Measurements from ENCODE around the gene PRELID1.
"Not testable (repeated sequence)": the region's sequence is repeated elsewhere in the genome, so short reads cannot be mapped to it uniquely, and the experiment has no call there.

The PRELID1 gene

DNA sequence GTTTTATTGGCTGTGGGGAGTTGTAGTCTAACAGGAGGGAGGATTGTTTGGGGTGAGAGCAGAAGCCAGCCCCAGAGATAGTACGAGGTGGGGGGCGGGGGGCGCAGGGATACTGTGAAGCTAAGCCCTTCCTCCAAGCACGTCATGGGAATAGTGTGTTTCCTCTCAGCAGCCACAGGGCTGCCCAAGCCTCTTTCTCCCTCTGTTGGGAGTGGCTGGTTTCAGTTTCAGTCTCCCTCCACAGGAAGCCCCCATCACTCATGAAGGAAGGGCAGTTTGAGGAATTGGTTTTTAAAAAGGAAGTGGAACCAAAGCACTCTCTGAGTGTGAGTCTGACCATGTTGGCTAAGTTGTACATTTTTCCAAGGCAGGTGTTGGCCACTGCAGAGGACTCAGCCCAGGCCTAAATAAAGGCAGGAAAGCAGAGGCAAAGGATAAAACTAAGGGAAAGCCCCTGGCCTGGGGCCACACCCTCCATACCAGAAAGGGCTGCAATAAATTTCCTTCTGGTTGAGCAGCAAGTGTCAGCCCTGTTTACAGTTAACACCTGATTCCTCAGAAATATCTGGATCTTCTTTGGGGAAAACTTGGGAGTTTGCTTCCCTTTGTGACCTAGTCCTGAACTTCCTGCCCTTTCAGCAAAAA lies 3.2 kb upstream of the PRELID1 start:
- DNase-seq = no peak

DNA sequence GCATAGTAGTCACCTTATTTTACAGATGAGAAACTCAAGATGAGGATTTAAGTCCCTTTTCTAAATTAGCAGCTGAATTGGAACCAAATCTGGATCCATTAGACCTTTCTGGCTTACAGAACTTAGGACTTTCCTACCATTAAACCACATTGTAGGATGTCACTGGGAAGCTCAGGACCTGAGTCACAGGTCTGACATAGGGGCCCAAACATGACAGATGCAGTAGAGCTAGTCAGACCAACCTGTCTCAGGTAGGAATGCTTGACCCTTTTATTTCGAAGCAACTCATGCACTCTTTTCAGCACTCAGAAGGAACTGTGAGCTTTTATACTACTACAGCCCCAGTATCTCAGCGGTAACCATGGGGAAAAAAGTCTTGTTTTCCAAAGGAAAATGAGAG lies 2.6 kb upstream of the PRELID1 start:
- DNase-seq = no peak

- DNase-seq = peak; percentile 86
These were observed 2.0 kb upstream of the PRELID1 start for GRCh38 chr5:177301503-177302165.

GRCh38 chr5:177302354-177303110 lies 1.1 kb upstream of the PRELID1 start:
- DNase-seq = no peak

DNA sequence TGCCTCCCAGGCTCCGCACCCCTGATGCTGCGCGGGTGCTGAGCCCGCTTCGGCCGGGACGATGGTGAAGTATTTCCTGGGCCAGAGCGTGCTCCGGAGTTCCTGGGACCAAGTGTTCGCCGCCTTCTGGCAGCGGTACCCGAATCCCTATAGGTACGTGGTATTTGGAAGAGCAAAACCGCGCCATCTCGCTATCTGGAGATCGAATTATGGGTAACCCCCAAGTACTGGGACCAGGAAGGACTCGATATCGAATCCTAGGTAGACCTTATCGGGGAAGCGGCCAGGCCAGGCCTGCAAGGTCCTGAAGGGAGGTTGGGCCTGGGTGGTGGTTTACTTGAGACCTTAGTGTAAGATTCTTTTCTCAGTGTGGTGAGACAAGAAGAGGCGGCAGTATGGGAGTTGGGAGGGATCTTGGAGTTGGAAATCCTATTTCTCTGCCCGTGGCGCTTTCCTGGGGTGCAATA lies 359 bp downstream of the PRELID1 start:
- DNase-seq = no peak

GRCh38 chr5:177304392-177305119 lies 957 bp downstream of the PRELID1 start:
- DNase-seq = no peak

- not testable (repeated sequence) for DNase-seq
These were observed 2.6 kb downstream of the PRELID1 start for GRCh38 chr5:177306103-177306640.

- DNase-seq = no peak
These were observed 3.3 kb downstream of the PRELID1 start for GRCh38 chr5:177306674-177307543.

- no peak for DNase-seq
These were observed 4.2 kb downstream of the PRELID1 start for GRCh38 chr5:177307544-177308363.

DNA sequence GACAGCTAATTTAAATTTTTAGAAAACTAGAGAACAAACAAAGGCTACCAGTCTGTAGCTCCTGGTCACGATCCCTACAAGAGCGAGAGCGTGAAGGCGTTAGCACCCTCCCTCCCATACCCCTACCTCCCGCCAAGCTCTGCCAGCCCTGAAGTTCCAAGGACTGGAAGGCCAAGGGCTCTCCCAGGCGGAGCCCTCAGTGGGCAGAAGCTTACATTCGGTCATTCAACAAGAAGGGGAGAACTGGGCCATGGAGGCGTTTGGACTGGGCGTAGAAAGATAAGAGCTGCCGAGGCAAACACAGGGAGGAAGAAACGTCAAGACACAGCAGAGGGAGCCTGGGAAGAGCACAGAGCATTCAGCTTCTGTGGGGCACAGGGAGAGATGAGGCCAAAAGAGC lies 5.1 kb downstream of the PRELID1 start:
- no peak for DNase-seq

DNA sequence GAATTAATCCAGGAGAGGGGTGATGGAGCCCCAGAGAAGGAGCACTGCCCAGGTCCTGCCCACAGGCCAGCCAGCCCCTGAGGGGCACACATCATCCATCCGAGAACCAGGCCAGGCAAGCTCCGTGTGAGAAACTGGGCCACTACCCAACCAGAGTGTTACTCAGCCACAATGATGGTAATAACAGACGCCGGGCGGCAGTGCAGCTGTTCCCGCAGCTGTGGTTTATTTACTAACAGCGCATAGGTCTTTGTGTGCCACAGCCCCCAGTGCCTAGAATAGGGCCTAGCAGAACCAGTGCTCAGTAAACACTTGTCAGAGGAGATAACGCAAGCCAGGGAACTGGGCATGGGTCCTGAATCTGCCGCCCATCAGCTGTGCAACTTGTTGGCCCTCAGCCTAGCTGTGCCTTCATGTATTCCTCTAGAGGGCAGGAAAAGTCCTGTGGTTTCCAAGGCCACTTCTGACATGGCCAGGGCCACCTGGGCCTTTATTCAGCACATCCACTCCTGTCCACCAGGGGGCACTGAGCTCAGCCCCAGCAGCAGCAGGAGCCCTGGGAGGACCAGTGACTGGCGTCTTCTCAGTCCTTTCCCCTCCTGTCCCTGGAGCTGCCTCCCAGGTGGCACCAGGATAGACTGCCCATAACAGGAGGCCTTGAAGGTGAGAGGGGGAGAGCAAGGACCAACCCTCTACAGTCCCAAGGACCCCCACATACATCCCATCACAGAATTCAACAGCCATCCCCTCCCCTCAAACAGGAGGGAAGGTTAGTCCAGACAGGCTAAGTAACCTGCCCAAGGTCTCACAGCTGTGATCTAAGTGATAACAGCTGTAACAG lies 6.0 kb downstream of the PRELID1 start:
- no peak for DNase-seq

- DNase-seq = no peak
These were observed 6.7 kb downstream of the PRELID1 start for GRCh38 chr5:177310332-177310731.

DNA sequence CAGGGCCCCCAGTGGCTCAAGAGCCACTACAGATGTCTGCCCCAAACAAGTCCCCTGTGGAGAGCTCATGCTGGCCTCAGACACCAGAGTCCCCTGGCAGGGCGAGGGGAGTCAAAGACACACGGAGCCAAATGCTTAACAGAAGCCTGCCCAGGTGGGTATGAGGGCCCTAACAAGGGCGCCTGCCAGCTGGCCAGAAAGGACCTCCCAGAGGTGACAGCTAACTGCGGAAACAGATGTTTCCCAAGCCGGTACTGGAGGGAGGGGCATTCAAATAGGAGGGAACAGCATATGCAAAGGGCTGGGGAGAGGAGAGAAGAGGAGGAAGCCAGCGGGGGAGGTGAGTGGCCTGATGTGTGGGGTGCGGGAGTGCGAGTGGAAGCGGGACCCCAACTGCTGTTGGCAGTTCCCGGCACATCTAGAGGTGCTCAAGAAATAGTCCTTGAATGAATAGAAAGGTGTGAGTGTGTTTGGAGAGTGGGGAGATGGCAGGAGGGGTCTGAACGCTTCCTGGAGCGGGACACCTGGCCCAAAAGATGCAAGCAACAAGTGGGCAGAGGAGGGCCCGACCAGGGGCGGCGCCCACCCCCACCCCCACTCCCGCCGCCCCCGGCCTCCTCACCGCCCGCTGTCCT lies 7.3 kb downstream of the PRELID1 start:
- no peak for DNase-seq

- no peak for DNase-seq
These were observed 7.8 kb downstream of the PRELID1 start for GRCh38 chr5:177311392-177311722.

DNA sequence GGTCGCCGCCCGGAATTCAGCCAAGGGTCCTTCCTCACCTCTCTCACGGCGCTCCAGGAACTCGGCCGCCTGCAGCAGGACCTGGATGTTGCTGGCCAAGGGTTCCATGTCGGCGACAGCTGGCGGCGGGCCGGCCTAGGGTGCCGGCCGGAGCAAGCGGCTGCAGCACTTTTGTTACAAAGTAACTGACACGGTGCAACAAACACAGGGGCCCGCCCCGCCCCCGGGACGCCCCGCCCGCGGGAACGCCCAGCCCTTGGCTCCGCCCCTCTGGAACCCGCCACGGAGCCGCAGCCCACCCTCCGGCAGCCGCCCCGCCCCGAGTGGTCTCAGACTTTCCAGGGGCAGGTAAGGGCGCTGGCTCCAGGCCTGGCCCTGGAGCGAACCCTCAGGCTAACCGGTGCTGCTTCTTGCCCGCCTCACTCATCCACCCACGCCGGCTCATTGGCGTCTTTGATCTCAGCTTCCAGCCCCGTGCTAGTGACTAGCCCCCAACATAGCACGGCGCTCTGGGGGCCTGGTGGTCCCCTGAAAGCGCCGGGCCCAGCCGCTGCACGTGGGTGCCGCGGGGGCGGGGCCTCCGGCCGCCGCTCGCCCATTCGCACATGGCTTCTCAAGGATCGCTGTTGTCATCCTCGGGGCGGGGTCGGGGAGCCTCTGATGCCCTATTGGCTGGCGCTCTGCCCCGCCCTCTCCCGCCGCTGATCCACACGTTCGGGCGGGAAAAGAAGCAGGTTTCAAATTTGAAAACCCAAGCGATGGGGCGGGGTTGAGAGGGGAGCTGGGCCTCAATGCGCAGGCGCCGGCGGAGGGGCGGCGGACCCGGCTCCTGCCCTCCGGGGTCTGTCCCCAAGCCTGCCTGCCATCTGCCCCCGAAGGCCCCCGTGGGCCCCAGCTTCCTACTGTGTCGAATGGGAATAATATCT lies 8.4 kb downstream of the PRELID1 start, which contains the start of gene MXD3:
TSS of gene MXD3 (minus strand) at position 176 of the 926 bp plus-strand sequence. CDS start at position 108, 68 bp downstream.
- DNase-seq = peak; percentile 82

GRCh38 chr5:177312649-177313181 lies 9.1 kb downstream of the PRELID1 start:
- DNase-seq = no peak

DNA sequence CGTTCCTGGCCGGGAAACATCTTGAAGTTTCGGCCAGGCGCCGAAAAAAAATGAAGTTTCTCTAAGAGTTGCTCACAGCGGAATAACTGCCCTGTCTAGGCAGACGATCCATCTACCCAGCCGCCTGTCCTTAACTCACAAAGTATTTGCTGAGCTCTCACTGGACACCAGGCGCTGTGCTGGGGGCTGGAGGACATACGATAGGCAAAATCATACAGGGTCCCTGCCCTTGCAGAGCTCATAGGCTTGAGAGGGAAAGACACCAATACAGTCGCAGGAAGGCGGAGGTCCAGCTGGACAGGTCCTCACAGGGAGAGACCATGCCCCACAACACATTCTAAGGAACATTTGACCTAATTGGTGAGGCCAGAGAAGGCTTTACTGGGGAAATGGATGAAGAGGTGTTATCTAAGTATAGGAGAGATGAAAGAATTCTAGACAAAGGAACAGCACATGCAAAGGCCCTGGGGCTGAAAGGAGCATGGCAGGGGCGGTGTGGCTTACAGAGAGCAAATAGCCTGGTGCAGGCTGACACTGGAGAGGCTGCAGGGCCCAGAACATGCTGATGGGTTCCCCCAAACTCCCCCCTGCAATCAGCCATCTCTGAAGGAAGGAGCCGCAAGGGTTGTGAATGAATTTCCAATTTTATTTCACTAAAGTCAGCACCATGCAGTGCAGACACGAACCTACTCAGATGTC lies 10.1 kb downstream of the PRELID1 start:
- DNase-seq = no peak

All from DMS153 (cell line).